SK-N-SH treated with all-trans-retinoic acid at 6 μM for 48 hours (cell line): ENCODE measurements around the gene ARHGEF6.

Experiments
- ATAC-seq: fragments of 200-7000 bp; cut with Tn5 transposase; 3 replicates; pipeline ENCODE4 v1.9.1; 2020; ENCODE audit warnings: mild to moderate bottlenecking, moderate library complexity
- ARNTL ChIP-seq: fragments of 450-650 bp; formaldehyde crosslinking; IDR thresholded peaks from 2 replicates; pipeline ENCODE4 v1.5.0; 2020; ENCODE audit warnings: low read depth, mild to moderate bottlenecking, moderate library complexity, borderline replicate concordance
- BACH2 ChIP-seq: fragments of 250-450 bp; sonication (Bioruptor Pico); IDR thresholded peaks from 2 replicates; pipeline ENCODE4 v1.9.0; 2021; ENCODE audit warnings: mild to moderate bottlenecking, borderline replicate concordance
- CSDC2 ChIP-seq: fragments of 250-450 bp; sonication (Bioruptor Pico); IDR thresholded peaks from 2 replicates; pipeline ENCODE4 v1.5.0; 2020; ENCODE audit warnings: mild to moderate bottlenecking, moderate library complexity
- ESRRG ChIP-seq: fragments of 250-450 bp; sonication (Bioruptor Pico); IDR thresholded peaks from 2 replicates; pipeline ENCODE4 v1.6.1; 2021; ENCODE audit warnings: mild to moderate bottlenecking
- GLIS3 ChIP-seq: fragments of 250-450 bp; sonication (Bioruptor Pico); IDR thresholded peaks from 2 replicates; pipeline ENCODE4 v1.5.0; 2020; ENCODE audit warnings: mild to moderate bottlenecking, moderate library complexity
- ISL1 ChIP-seq: fragments of 250-450 bp; sonication (Bioruptor Pico); IDR thresholded peaks from 2 replicates; pipeline ENCODE4 v2.1.2; 2022; ENCODE audit warnings: mild to moderate bottlenecking, moderate library complexity
- OSR1 ChIP-seq: fragments of 250-450 bp; sonication (Bioruptor Pico); IDR thresholded peaks from 2 replicates; pipeline ENCODE4 v1.8.0; 2022; ENCODE audit warnings: moderate library complexity, mild to moderate bottlenecking, inconsistent platforms
- PPARA ChIP-seq: fragments of 250-450 bp; sonication (Bioruptor Pico); IDR thresholded peaks from 2 replicates; pipeline ENCODE4 v1.5.0; 2020; ENCODE audit warnings: mild to moderate bottlenecking, borderline replicate concordance
- RARB ChIP-seq: fragments of 250-450 bp; sonication (Bioruptor Pico); IDR thresholded peaks from 2 replicates; pipeline ENCODE4 v1.8.0; 2021; ENCODE audit warnings: mild to moderate bottlenecking, moderate library complexity
- TCF4 ChIP-seq: fragments of 250-450 bp; sonication (Bioruptor Pico); IDR thresholded peaks from 2 replicates; pipeline ENCODE4 v1.8.0; 2021; ENCODE audit warnings: mild to moderate bottlenecking, moderate library complexity, borderline replicate concordance
- TOX ChIP-seq: fragments of 250-450 bp; sonication (Bioruptor Pico); IDR thresholded peaks from 2 replicates; pipeline ENCODE4 v1.8.0; 2021; ENCODE audit warnings: mild to moderate bottlenecking, moderate library complexity, borderline replicate concordance
- ZC3H10 ChIP-seq: fragments of 250-450 bp; sonication (Bioruptor Pico); IDR thresholded peaks from 2 replicates; pipeline ENCODE4 v1.5.1; 2021; ENCODE audit warnings: mild to moderate bottlenecking, moderate library complexity
- ZFP3 ChIP-seq: fragments of 250-450 bp; sonication (Bioruptor Pico); IDR thresholded peaks from 2 replicates; pipeline ENCODE4 v1.5.0; 2020; ENCODE audit warnings: mild to moderate bottlenecking, moderate library complexity
- ZFP30 ChIP-seq: fragments of 450-650 bp; formaldehyde crosslinking; IDR thresholded peaks from 2 replicates; pipeline ENCODE4 v1.5.0; 2022; ENCODE audit warnings: mild to moderate bottlenecking, moderate library complexity
- ZNF565 ChIP-seq: fragments of 450-650 bp; formaldehyde crosslinking; conservative IDR thresholded peaks from 2 replicates; pipeline ENCODE4 v1.5.0; 2020; ENCODE audit warnings: low read depth, mild to moderate bottlenecking, moderate library complexity
- ZNF8 ChIP-seq: fragments of 450-650 bp; formaldehyde crosslinking; IDR thresholded peaks from 2 replicates; pipeline ENCODE4 v1.5.0; 2020; ENCODE audit warnings: mild to moderate bottlenecking, moderate library complexity
- TF ChIP-seq, protein P1 (sequence below): fragments of 250-450 bp; sonication (Bioruptor Pico); IDR thresholded peaks from 2 replicates; pipeline ENCODE4 v1.5.1; 2021; ENCODE audit warnings: mild to moderate bottlenecking, moderate library complexity
- TF ChIP-seq, protein P2 (sequence below): fragments of 250-450 bp; sonication (Bioruptor Pico); IDR thresholded peaks from 2 replicates; pipeline ENCODE4 v1.8.0; 2020; ENCODE audit warnings: mild to moderate bottlenecking, moderate library complexity, borderline replicate concordance
- TF ChIP-seq, protein P3 (sequence below): fragments of 250-450 bp; sonication (Bioruptor Pico); IDR thresholded peaks from 2 replicates; pipeline ENCODE4 v1.5.0; 2020; ENCODE audit warnings: mild to moderate bottlenecking, moderate library complexity
- TF ChIP-seq, protein P4 (sequence below): fragments of 250-450 bp; sonication (Bioruptor Pico); IDR thresholded peaks from 2 replicates; pipeline ENCODE4 v1.5.1; 2020; ENCODE audit warnings: low read depth, mild to moderate bottlenecking, moderate library complexity

The ARHGEF6 gene

DNA sequence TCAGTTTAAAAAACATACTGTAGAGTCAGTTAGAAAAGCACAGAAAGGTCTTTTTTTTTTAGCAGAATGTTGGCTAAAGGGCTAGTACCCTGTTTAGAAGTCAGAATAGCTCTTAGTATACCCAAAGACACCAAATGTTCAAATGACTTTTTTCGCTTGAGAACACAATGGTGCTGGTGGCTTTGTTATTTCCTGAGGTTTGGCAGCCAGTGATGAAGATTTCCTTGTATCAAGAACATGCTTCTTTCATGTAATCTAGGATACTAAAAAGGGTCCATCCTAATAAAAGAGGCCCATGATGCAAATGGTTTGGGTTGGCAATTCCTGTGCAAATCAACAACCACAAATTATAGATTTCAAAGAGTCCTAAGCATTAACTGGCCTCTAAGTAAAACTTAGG is 153.8 kb downstream of the ARHGEF6 start:
- no peak for TF ChIP-seq ZNF8 (CRISPR knock-in tag)
- no peak for ATAC-seq

DNA sequence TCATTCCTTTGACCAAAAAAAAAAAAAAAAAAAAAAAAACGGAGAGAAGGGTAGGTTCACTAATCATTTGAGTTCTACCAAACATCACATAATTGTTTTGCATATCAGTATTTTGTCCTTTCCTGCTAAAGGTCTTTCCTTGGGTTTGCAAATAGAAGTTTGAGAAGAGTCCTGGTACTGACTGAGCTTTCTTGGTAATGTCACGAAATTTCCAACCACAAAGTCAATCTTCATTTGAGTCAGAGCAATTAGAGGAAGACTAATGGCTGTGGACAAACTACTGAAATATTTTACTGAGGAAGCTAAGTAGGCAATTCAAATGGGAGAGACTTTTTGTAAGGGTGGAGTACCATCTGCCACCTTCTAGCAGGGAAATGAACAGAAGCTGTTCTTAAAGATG is 154.5 kb downstream of the ARHGEF6 start:
- ATAC-seq, result no peak
- TF ChIP-seq PPARA (no peak), ZFP30 (no peak), BACH2 (CRISPR knock-in tag) (no peak), TCF4 (CRISPR knock-in tag) (no peak), ZNF8 (CRISPR knock-in tag) (no peak), ZNF565 (CRISPR knock-in tag) (no peak), TOX (CRISPR knock-in tag) (no peak), ESRRG (CRISPR knock-in tag) (no peak), ZC3H10 (CRISPR knock-in tag) (no peak), GLIS3 (CRISPR knock-in tag) (no peak), RARB (CRISPR knock-in tag) (no peak), ARNTL (CRISPR knock-in tag) (no peak), CSDC2 (CRISPR knock-in tag) (no peak), ISL1 (CRISPR knock-in tag) (no peak)
- TF ChIP-seq, protein P1, sequence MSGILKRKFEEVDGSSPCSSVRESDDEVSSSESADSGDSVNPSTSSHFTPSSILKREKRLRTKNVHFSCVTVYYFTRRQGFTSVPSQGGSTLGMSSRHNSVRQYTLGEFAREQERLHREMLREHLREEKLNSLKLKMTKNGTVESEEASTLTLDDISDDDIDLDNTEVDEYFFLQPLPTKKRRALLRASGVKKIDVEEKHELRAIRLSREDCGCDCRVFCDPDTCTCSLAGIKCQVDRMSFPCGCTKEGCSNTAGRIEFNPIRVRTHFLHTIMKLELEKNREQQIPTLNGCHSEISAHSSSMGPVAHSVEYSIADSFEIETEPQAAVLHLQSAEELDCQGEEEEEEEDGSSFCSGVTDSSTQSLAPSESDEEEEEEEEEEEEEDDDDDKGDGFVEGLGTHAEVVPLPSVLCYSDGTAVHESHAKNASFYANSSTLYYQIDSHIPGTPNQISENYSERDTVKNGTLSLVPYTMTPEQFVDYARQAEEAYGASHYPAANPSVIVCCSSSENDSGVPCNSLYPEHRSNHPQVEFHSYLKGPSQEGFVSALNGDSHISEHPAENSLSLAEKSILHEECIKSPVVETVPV (CRISPR knock-in tag), result no peak
- TF ChIP-seq, protein P2, sequence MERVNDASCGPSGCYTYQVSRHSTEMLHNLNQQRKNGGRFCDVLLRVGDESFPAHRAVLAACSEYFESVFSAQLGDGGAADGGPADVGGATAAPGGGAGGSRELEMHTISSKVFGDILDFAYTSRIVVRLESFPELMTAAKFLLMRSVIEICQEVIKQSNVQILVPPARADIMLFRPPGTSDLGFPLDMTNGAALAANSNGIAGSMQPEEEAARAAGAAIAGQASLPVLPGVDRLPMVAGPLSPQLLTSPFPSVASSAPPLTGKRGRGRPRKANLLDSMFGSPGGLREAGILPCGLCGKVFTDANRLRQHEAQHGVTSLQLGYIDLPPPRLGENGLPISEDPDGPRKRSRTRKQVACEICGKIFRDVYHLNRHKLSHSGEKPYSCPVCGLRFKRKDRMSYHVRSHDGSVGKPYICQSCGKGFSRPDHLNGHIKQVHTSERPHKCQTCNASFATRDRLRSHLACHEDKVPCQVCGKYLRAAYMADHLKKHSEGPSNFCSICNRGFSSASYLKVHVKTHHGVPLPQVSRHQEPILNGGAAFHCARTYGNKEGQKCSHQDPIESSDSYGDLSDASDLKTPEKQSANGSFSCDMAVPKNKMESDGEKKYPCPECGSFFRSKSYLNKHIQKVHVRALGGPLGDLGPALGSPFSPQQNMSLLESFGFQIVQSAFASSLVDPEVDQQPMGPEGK (CRISPR knock-in tag), result no peak
- TF ChIP-seq, protein P3, sequence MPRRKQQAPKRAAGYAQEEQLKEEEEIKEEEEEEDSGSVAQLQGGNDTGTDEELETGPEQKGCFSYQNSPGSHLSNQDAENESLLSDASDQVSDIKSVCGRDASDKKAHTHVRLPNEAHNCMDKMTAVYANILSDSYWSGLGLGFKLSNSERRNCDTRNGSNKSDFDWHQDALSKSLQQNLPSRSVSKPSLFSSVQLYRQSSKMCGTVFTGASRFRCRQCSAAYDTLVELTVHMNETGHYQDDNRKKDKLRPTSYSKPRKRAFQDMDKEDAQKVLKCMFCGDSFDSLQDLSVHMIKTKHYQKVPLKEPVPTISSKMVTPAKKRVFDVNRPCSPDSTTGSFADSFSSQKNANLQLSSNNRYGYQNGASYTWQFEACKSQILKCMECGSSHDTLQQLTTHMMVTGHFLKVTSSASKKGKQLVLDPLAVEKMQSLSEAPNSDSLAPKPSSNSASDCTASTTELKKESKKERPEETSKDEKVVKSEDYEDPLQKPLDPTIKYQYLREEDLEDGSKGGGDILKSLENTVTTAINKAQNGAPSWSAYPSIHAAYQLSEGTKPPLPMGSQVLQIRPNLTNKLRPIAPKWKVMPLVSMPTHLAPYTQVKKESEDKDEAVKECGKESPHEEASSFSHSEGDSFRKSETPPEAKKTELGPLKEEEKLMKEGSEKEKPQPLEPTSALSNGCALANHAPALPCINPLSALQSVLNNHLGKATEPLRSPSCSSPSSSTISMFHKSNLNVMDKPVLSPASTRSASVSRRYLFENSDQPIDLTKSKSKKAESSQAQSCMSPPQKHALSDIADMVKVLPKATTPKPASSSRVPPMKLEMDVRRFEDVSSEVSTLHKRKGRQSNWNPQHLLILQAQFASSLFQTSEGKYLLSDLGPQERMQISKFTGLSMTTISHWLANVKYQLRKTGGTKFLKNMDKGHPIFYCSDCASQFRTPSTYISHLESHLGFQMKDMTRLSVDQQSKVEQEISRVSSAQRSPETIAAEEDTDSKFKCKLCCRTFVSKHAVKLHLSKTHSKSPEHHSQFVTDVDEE (CRISPR knock-in tag), result no peak
- TF ChIP-seq, protein P4, sequence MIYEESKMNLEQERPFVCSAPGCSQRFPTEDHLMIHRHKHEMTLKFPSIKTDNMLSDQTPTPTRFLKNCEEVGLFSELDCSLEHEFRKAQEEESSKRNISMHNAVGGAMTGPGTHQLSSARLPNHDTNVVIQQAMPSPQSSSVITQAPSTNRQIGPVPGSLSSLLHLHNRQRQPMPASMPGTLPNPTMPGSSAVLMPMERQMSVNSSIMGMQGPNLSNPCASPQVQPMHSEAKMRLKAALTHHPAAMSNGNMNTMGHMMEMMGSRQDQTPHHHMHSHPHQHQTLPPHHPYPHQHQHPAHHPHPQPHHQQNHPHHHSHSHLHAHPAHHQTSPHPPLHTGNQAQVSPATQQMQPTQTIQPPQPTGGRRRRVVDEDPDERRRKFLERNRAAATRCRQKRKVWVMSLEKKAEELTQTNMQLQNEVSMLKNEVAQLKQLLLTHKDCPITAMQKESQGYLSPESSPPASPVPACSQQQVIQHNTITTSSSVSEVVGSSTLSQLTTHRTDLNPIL (CRISPR knock-in tag), result no peak

DNA sequence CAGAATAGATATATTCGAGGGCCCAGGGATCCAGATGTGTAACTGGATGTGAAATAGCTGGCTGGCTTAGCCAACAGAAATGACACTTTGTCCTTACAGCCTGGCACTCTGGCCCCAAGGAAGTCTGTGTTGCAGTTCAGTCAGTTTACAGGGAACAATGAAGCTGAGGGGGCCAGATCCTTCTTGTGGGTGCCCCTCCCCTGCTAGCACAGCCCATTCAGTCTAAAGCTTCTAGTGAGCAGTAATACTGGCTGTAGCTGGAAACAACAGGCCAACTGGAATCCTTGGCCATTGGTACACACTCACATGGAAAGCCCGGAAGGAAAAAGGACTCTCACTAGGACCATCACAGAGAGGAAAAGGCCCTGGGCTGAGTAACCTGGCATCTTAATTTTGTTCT is 155.5 kb downstream of the ARHGEF6 start:
- no peak for ATAC-seq
- TF ChIP-seq PPARA, result no peak
- TF ChIP-seq ESRRG (CRISPR knock-in tag), result no peak
- TF ChIP-seq CSDC2 (CRISPR knock-in tag), result no peak
- TF ChIP-seq ZNF8 (CRISPR knock-in tag), result no peak
- TF ChIP-seq, protein P1 (CRISPR knock-in tag), result no peak
- TF ChIP-seq OSR1 (CRISPR knock-in tag), result no peak
- TF ChIP-seq, protein P2 (CRISPR knock-in tag), result no peak
- no peak for TF ChIP-seq GLIS3 (CRISPR knock-in tag)
- TF ChIP-seq RARB (CRISPR knock-in tag), result no peak
- TF ChIP-seq, protein P3 (CRISPR knock-in tag), result no peak
- TF ChIP-seq ZFP3 (CRISPR knock-in tag), result no peak
- no peak for TF ChIP-seq ZFP30
